GM19397 (cell line): ENCODE measurements around the gene PLCG2.
"Not testable (repeated sequence)": the region's sequence is repeated elsewhere in the genome, so short reads cannot be mapped to it uniquely, and the experiment has no call there.

ENCODE experiments used
- ATAC-seq: cut with Tn5 transposase; IDR thresholded peaks from one replicate; pipeline ENCODE4 v1.9.1; 2021; ENCODE audit warnings: mild to moderate bottlenecking, moderate library complexity; ENCODE audit not compliant: unreplicated experiment

Gene PLCG2

DNA sequence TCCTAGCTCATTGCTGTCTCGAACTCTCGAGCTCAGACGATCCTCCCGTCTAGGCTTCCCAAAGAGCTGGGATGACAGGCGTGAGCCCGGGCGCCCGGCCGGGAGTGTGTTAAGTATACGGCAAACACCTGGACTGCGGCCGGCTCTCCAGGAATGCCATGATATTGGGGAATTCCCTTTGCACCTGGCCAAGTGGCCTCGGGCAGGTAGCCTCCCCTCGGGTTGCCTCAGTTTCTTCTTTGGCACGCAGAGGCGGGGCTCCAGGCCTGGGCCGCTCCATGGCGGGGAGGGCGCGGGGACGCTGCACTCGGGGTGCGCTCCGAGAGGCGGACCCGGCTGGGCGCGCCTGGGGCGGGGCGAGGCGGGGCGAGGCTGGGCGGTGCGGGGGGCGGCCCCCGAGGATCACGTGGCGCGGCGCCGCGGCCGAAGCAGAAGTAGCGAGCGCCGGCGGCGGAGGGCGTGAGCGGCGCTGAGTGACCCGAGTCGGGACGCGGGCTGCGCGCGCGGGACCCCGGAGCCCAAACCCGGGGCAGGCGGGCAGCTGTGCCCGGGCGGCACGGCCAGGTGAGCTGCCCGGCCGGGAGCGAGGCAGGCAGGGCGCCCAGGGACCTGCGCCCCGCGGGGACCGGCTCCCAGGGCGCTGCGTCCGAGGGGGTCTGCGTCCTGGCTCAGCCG is at the start of gene PLCG2:
PLCG2 (plus strand) TSS at position 431 of the 675 bp plus-strand sequence. CDS start 6,699 bp downstream, outside the sequence.
- ATAC-seq = peak; percentile 87

- no peak for ATAC-seq
These were observed 49.6 kb upstream of the PLCG2 start for GRCh38 chr16:81729451-81729850.

DNA sequence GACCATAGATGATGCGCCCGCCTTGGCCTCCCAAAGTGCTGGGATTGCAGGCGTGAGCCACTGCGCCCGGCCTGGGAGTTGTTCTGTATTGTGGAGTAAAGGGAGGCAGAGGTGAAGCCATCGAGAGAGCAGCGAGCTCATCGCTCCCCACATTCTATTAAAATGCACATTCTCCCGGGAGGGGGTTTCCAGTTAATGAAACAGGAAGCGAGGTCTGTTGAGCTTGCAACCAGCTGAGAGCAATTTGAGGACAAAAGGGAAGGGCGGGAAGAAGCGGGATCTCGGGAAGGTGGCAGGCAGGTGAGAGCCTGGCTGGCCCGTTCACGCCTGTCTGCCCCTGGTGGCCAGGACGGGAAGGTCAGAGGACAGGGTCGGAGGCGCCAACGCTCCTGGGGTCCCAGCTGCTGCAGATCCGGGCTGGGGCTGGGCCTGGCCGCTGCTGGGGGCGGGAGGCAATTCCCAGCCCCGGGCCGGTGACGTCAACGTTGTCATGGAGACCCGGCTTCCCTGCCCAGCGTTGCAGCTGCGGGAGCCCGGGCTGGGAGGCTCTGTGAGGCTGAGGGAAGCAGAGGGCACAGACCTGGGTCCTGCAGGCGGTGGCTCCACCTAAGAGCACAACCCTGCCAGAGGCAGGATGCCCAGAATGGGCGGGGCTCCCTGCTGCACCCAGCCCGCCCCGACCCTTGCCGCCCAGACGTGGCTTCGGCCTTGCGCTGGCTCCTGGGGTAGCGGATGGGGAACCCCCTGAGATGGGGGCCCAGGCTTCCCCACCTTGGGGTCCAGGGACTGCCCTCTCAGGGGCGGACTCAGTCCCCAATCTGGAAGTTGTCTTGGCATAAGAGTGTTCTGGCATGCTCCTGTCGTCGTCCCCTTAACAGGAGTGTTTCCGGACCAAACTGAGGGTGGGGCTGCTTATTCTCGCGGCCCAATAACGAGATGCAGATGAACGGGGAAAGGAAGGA is 48.7 kb upstream of the PLCG2 start:
- peak; percentile 67 for ATAC-seq

GRCh38 chr16:81731649-81732048 is 47.4 kb upstream of the PLCG2 start:
- ATAC-seq = no peak

DNA sequence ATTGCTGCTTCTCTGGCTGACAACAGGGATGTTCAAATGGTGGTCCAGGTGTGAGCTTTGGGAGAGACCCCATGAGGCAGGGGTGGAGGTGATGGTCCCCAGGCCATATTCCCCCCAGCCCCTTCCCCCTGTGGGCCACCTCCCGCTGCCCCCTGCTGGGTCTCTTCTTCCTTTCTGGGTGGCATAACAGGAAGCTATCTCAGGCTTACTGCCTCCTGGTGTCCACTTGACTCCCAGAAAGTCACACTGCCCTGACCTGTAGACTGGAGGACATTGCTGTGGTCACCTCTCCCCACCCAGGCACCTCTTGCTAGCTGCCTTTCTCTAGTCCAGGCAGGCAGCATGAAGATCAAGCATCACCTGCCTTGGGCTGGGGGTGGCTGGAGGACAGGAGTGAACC is 46.4 kb upstream of the PLCG2 start:
- ATAC-seq = no peak

- ATAC-seq = no peak
These were observed 45.8 kb upstream of the PLCG2 start for GRCh38 chr16:81733295-81733694.

DNA sequence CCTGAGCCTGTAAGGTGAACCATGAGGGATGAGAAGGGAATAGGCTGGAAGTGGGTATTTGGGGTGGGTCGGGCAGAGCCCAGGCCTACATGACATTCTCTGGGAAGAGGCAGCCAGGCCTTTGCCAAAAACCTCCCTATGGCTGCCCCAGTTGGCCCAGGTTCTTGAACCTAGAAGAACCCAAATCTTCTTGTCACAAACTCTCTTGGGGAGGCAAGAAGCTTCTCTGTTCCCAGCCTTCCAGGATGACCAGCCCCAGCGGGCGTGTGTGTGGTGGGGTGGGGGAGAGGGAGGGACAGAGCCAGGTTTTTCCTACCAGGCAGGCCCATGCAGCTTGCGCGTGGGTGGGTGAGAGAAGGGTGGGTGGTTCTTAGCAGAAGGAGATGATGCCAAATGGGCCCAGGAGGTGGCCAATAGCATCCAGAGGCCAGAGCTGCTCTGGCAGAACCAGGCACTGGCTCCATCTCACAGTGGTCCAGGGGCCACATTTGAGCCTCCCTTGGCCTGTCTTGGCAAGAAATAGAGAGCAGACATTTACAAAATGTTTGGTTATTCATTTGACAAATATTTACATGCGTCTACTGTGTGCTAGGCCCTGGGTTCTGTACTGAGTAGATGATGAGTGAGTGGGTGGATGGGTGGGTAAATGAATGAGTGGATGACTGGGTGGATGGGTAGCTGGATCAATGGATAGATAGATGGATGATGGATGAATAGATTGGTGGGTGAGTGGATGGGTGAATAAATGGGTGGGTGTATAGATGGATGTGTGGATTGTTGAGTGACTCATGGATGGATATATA is 44.3 kb upstream of the PLCG2 start:
- ATAC-seq = no peak

DNA sequence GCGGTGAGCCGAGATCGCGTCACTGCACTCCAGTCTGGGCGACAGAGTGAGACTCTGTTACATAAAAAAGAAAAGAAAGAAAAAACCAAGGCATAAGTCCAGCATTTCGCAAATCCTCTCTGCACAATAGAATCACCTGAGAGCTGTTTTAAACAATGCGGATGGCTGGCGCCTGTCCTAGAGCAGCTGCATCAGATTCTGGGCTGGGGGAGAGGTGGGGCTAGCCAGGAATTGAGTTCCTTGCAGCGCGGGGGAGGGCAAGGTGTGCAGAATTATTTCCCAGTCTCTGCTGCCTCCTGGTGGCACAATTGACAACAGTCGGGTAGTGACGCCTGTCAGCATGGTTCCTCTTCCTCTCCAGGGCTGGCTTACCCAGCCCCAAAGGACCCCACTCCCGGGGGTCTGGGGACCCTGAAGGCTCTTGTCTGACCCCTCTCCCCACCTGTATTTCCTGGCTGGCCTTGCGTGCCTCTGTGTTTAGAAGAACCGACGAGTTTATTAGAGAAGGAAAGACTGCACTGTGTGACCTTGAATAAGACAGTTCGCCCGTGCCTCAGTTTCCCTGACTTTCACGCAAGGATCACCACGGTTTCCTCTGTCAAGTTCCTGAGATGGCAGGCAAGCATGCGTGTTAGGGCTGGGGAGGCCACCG is 41.1 kb upstream of the PLCG2 start:
- ATAC-seq = no peak

GRCh38 chr16:81738783-81739496 is 40.2 kb upstream of the PLCG2 start:
- peak; percentile 28 for ATAC-seq

DNA sequence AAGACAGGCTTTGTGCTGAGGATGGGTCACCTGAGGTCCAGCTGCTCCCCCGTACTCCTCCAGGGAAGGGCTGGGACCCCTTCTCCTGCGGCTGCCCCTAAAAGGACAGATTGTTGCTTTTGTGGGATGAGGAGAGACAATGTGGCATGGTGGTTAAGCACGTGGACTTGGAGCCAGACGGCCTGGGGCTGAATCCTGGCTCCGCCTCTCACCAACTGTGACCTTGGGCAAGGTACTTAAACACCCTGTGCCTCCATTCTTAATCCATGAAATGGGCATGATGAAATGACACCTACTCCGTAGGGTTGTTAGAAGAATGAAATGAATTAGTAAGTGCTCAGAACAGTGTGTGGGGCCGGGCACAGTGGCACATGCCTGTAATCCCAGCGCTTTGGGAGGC is 39.6 kb upstream of the PLCG2 start:
- no peak for ATAC-seq

GRCh38 chr16:81740169-81740568 is 38.9 kb upstream of the PLCG2 start:
- peak; percentile 54 for ATAC-seq

- not testable (repeated sequence) for ATAC-seq
These were observed 37.7 kb upstream of the PLCG2 start for GRCh38 chr16:81741430-81741770.

DNA sequence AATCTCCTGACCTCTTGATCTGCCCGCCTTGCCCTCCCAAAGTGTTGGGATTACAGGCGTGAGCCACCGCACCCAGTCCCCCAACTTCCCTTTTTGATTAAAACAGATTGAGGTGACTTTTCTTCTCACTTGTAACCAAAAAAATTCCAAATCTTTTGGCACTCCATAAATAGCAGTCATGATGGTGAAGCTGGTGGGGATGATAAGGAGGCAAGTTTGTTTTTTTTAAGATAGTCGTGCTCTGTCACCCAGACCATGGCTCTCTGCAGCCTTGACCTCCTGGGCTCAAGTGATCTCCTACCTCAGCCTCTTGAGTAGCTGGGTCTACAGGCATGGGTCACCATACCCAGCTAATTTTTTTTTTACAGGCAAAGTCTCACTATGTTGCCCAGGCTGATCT is 34.7 kb upstream of the PLCG2 start:
- ATAC-seq = no peak

GRCh38 chr16:81744911-81745310 is 34.2 kb upstream of the PLCG2 start:
- no peak for ATAC-seq

GRCh38 chr16:81745704-81746558 is 33.2 kb upstream of the PLCG2 start:
- no peak for ATAC-seq

DNA sequence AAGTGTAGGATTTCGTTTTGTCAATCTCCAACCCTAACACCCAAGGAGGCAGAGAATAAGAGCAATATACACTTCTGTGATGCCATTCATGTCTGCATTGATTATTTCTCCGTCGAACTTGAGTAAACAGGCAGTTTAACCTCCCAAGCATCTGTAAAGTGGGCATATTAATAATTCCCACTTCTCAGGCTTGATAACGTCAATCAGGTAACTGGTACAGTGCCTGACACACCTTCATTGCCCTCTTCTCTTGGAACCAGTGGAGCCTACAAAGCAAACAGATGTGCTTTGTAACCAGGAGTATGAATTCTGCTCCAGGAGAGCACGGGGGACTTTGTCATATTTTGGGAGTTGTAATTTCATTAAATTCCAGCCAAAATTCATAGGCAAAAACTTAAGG is 32.5 kb upstream of the PLCG2 start:
- ATAC-seq = no peak

- no peak for ATAC-seq
These were observed 30.5 kb upstream of the PLCG2 start for GRCh38 chr16:81748476-81749198.

DNA sequence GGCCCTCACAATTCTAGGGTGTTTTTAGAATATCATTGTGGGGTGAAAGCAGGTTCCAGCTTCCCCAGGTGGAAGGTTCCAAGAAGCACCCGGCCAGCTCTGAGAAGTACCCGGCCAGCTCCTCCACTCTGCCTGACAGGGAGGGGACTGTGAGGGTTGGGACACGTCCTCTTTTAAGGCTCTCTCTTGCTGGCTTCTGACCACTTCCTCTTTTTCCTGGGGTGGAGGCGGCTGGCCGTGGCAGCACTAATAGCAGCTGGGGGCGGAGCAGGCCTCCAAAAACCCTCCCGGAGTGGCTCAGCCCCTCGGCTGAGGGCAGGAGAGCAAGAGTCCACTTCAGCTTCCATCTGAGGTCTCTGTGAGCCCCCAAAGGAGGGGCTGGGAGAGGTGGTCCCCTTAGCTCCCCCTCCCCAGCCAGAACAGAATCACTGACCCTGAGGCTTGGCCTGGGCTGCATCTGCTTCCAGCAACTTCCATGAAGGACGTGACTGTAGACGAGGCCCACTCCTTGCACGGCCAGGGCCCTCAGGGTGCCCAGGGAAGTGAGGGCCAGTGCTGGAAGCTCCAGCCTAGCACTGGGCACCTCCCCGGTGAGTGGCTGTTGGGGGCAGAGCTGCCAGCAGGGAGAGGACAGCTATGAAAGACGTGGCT is 26.7 kb upstream of the PLCG2 start:
- peak; percentile 82 for ATAC-seq
